ENCODE data around the gene CYP2A7. TPM values are rescaled to one million over a fixed set of nuclear protein-coding genes. Genes with fewer than 3 reads are reported as not detected.
A peak's percentile ranks its signal among the peaks of the same experiment; 100 is the strongest.
"Not testable (repeated sequence)": the region's sequence is repeated elsewhere in the genome, so short reads cannot be mapped to it uniquely, and the experiment has no call there.

CYP2A7 gene
- total RNA-seq (2021; ENCODE audit: unreplicated experiment), result not detected
- not detected for polyA plus RNA-seq (2012; ENCODE audit: insufficient read length)
- not detected for Bru-seq, nascent RNA
- not detected for BruChase-seq, experiment 1, labeled RNA remaining after a 2-hour chase
- percentile 10 among the genes with signal in this experiment for BruChase-seq, experiment 2, labeled RNA remaining after a 6-hour chase
- long read RNA-seq, result 0 reads

GRCh38 chr19:40882062-40882461 is at the start of gene CYP2A7:
TSS of gene CYP2A7 (minus strand) at chr19:40882231. CDS start at chr19:40882210, 21 bp downstream.
- H3K27me3 ChIP-seq (ENCODE audit: control insufficient read depth, insufficient read depth, low read length); H3K4me3 ChIP-seq (ENCODE audit: low read depth in 2 of 2, low read length in 2 of 2); H3K36me3 ChIP-seq (ENCODE audit: control insufficient read depth, insufficient read depth, low read length); H3K9me3 ChIP-seq (ENCODE audit: control insufficient read depth, insufficient read depth, low read depth, low read length); in situ Hi-C loops (cut with HindIII; ENCODE audit: low pct_unique_long_range_greater_than_20kb, low sequenced_read_pairs); BruUV-seq (replicated peaks); intact Hi-C loops (cut with micrococcal nuclease; ENCODE audit: unreplicated experiment); POLR2A ChIA-PET; CTCF ChIA-PET; H3K4me1 ChIP-seq (ENCODE audit: control insufficient read depth, insufficient read depth, low read length); ATAC-seq; H3K27ac ChIP-seq (ENCODE audit: low read length); DNase-seq (ENCODE audit: low read depth, low spot score): not testable (repeated sequence)

GRCh38 chr19:40930799-40931198 is 48.8 kb upstream of the CYP2A7 start:
- POLR2A ChIA-PET, result interaction anchor here (0.7 kb wide), 1 partner anchor 11 kb away, joined by 3 read pairs; no protein-coding TSS in a partner anchor
- H3K27me3 ChIP-seq (ENCODE audit: control insufficient read depth, insufficient read depth, low read length); ATAC-seq; CTCF ChIA-PET; H3K27ac ChIP-seq (ENCODE audit: low read length); BruUV-seq (replicated peaks); H3K36me3 ChIP-seq (ENCODE audit: control insufficient read depth, insufficient read depth, low read length); intact Hi-C loops (cut with micrococcal nuclease; ENCODE audit: unreplicated experiment); H3K4me1 ChIP-seq (ENCODE audit: control insufficient read depth, insufficient read depth, low read length); in situ Hi-C loops (cut with HindIII; ENCODE audit: low pct_unique_long_range_greater_than_20kb, low sequenced_read_pairs); DNase-seq (ENCODE audit: low read depth, low spot score); H3K9me3 ChIP-seq (ENCODE audit: control insufficient read depth, insufficient read depth, low read depth, low read length); H3K4me3 ChIP-seq (ENCODE audit: low read depth in 2 of 2, low read length in 2 of 2): not testable (repeated sequence)

- H3K36me3 ChIP-seq (ENCODE audit: control insufficient read depth, insufficient read depth, low read length); H3K4me3 ChIP-seq (ENCODE audit: low read depth in 2 of 2, low read length in 2 of 2); BruUV-seq (replicated peaks); intact Hi-C loops (cut with micrococcal nuclease; ENCODE audit: unreplicated experiment); CTCF ChIA-PET; H3K9me3 ChIP-seq (ENCODE audit: control insufficient read depth, insufficient read depth, low read depth, low read length); DNase-seq (ENCODE audit: low read depth, low spot score); POLR2A ChIA-PET; H3K27me3 ChIP-seq (ENCODE audit: control insufficient read depth, insufficient read depth, low read length); in situ Hi-C loops (cut with HindIII; ENCODE audit: low pct_unique_long_range_greater_than_20kb, low sequenced_read_pairs); H3K27ac ChIP-seq (ENCODE audit: low read length); ATAC-seq; H3K4me1 ChIP-seq (ENCODE audit: control insufficient read depth, insufficient read depth, low read length): not testable (repeated sequence)
These were observed 47.9 kb upstream of the CYP2A7 start for GRCh38 chr19:40929942-40930341.

- Histone ChIP-seq H3K27me3 (ENCODE audit: control insufficient read depth, insufficient read depth, low read length) (no peaks in the 10 kb centered on the region), H3K4me3 (ENCODE audit: low read depth in 2 of 2, low read length in 2 of 2) (no peak overlapping the region), H3K36me3 (ENCODE audit: control insufficient read depth, insufficient read depth, low read length) (no peaks in the 10 kb centered on the region), H3K27ac (ENCODE audit: low read length) (0 out of 2 replicates have a peak overlapping the region, but pooled peaks have one; percentile 34), H3K9me3 (ENCODE audit: control insufficient read depth, insufficient read depth, low read depth, low read length) (no peaks in the 10 kb centered on the region), H3K4me1 (ENCODE audit: control insufficient read depth, insufficient read depth, low read length) (no peaks in the 10 kb centered on the region)
- no peak for DNase-seq (ENCODE audit: low read depth, low spot score)
- ChIA-PET POLR2A (no interaction called here), CTCF (no interaction called here)
- in situ Hi-C loops (cut with HindIII; ENCODE audit: low pct_unique_long_range_greater_than_20kb, low sequenced_read_pairs), result no loop called here
- TF ChIP-seq CTCF (IDR thresholded peaks at IDR 0.05) (no peak), REST (IDR thresholded peaks at IDR 0.05; ENCODE audit: insufficient read depth in 1 of 2, low read depth in 2 of 2, low read length in 1 of 2) (no peak), POLR2AphosphoS5 (IDR thresholded peaks at IDR 0.05; ENCODE audit: low read depth, low read length) (no peak), SIN3A (IDR thresholded peaks at IDR 0.05; ENCODE audit: borderline replicate concordance, insufficient read depth, low read depth, low read length) (no peak), TCF7L2 (IDR thresholded peaks at IDR 0.05; ENCODE audit: low read depth, low read length) (no peak)
- no TSS peak for BruUV-seq (replicated peaks)
- intact Hi-C loops (cut with micrococcal nuclease; ENCODE audit: unreplicated experiment), result no loop called here
- no peak for ATAC-seq
These were observed 46.8 kb upstream of the CYP2A7 start for GRCh38 chr19:40928850-40929249.
